Astrocyte (in vitro differentiated cells and primary cell): ENCODE data around the gene LMF1. TPM values are rescaled to one million over a fixed set of nuclear protein-coding genes. Genes with fewer than 3 reads are reported as not detected.

Experiments used
- DNase-seq: peaks from one replicate; pipeline ENCODE4 v3.0.0-alpha.2; 2010; ENCODE audit warnings: low read depth
- FAIRE-seq: peaks from 2 replicates; lab custom pipeline; 2011; peaks lifted over from hg19 to GRCh38; lab: Jason Lieb, UNC
- H2AFZ ChIP-seq: 2 replicates; pipeline ENCODE4 v1.6.0; 2012; ENCODE audit warnings: low read depth, low read length, inconsistent platforms
- H3K27ac ChIP-seq: 2 replicates; pipeline ENCODE4 v1.5.1; 2011; ENCODE audit warnings: low read depth, low read length, inconsistent platforms
- H3K27me3 ChIP-seq: 2 replicates; pipeline ENCODE4 v1.6.0; 2011; ENCODE audit warnings: low read length, inconsistent platforms; ENCODE audit not compliant: insufficient read depth
- H3K36me3 ChIP-seq: 2 replicates; pipeline ENCODE4 v1.5.1; 2011; ENCODE audit warnings: low read length, inconsistent platforms; ENCODE audit not compliant: insufficient read depth
- H3K4me1 ChIP-seq: 2 replicates; pipeline ENCODE4 v1.5.1; 2011; ENCODE audit warnings: low read length, inconsistent platforms; ENCODE audit not compliant: insufficient read depth
- H3K4me2 ChIP-seq: 2 replicates; pipeline ENCODE4 v1.6.0; 2012; ENCODE audit warnings: low read length, inconsistent platforms
- H3K4me3 ChIP-seq: 2 replicates; pipeline ENCODE4 v1.5.1; 2011; ENCODE audit warnings: low read depth, mild to moderate bottlenecking, low read length, inconsistent platforms; ENCODE audit not compliant: insufficient read depth
- H3K79me2 ChIP-seq: 2 replicates; pipeline ENCODE4 v1.6.0; 2012; ENCODE audit warnings: mild to moderate bottlenecking, low read length, inconsistent platforms; ENCODE audit not compliant: insufficient read depth
- H3K9ac ChIP-seq: 2 replicates; pipeline ENCODE4 v1.6.0; 2012; ENCODE audit warnings: mild to moderate bottlenecking, low read length, inconsistent platforms
- H3K9me3 ChIP-seq: 2 replicates; pipeline ENCODE4 v1.5.1; 2012; ENCODE audit warnings: low read depth, mild to moderate bottlenecking, low read length, inconsistent platforms; ENCODE audit not compliant: insufficient read depth
- H4K20me1 ChIP-seq: 2 replicates; pipeline ENCODE4 v1.6.0; 2012; ENCODE audit warnings: low read length, inconsistent platforms; ENCODE audit not compliant: insufficient read depth
- H3K27ac Mint-ChIP-seq: one replicate; pipeline ENCODE4 v1.8.0; 2021; ENCODE audit warnings: mild to moderate bottlenecking, mixed read lengths; ENCODE audit not compliant: unreplicated experiment
- H3K27me3 Mint-ChIP-seq: one replicate; pipeline ENCODE4 v1.8.0; 2021; ENCODE audit warnings: low read depth, mixed read lengths; ENCODE audit not compliant: unreplicated experiment
- H3K36me3 Mint-ChIP-seq: one replicate; pipeline ENCODE4 v1.8.0; 2021; ENCODE audit warnings: low read depth, mixed read lengths; ENCODE audit not compliant: unreplicated experiment
- H3K4me1 Mint-ChIP-seq: one replicate; pipeline ENCODE4 v1.8.0; 2021; ENCODE audit warnings: low read depth, mixed read lengths; ENCODE audit not compliant: unreplicated experiment
- H3K4me3 Mint-ChIP-seq: one replicate; pipeline ENCODE4 v1.8.0; 2021; ENCODE audit warnings: mild to moderate bottlenecking, moderate library complexity, mixed read lengths; ENCODE audit not compliant: unreplicated experiment
- H3K9me3 Mint-ChIP-seq: one replicate; pipeline ENCODE4 v1.8.0; 2021; ENCODE audit warnings: mild to moderate bottlenecking, mixed read lengths; ENCODE audit not compliant: unreplicated experiment
- CTCF ChIP-seq: IDR thresholded peaks from 2 replicates; pipeline ENCODE4 v1.5.1; 2011; ENCODE audit warnings: low read depth, mild to moderate bottlenecking, inconsistent platforms, low read length, moderate library complexity; ENCODE audit not compliant: insufficient read depth
- EZH2 ChIP-seq: IDR thresholded peaks from 2 replicates; pipeline ENCODE4 v1.6.1; 2012; ENCODE audit warnings: mild to moderate bottlenecking, low read length, inconsistent platforms; ENCODE audit not compliant: insufficient read depth
- total RNA-seq: library from RNA; stranded (reverse); gene quantifications from 2 replicates; pipeline ENCODE4 v1.2.1, GENCODE V29; 2021

LMF1 gene
- total RNA-seq, 1 donor from 2014 or later = 12.6 TPM

DNA sequence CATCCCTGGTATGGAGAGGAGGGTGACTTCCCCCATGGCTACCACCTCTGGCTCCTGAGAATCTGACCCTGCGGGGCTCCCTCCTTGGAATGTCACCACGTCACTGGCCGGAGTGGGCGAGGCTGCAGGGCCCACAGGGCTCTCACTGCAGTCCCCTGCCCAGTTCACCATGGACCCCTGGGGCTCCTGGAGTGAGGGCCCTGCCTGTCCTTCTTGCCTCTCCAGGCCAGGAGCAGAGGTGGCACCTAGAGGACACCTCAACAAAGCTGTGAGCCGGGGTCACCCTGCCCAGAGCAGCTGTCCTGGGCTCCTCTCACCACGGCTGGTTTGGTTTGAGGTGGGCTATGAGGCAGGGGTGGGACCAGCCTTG is 102.4 kb downstream of the LMF1 start:
- FAIRE-seq (no peak), DNase-seq (no peak)
- Mint-ChIP-seq H3K27me3 (peaks cover 17% of the 10 kb centered on the region), H3K9me3 (peaks cover 4% of the 10 kb centered on the region), H3K36me3 (peaks cover 3% of the 10 kb centered on the region), H3K4me3 (no peak overlapping the region), H3K4me1 (no peaks in the 10 kb centered on the region), H3K27ac (no peak overlapping the region)
- Histone ChIP-seq H3K9ac (no peak overlapping the region), H3K4me3 (no peak overlapping the region), H3K9me3 (no peaks in the 10 kb centered on the region), H4K20me1 (no peaks in the 10 kb centered on the region), H3K4me1 (no peaks in the 10 kb centered on the region), H3K4me2 (no peak overlapping the region), H3K27ac (no peak overlapping the region), H3K36me3 (no peaks in the 10 kb centered on the region), H2AFZ (no peak overlapping the region), H3K27me3 (no peaks in the 10 kb centered on the region), H3K79me2 (no peaks in the 10 kb centered on the region)
- no peak for TF ChIP-seq EZH2
- TF ChIP-seq CTCF = no peak

DNA sequence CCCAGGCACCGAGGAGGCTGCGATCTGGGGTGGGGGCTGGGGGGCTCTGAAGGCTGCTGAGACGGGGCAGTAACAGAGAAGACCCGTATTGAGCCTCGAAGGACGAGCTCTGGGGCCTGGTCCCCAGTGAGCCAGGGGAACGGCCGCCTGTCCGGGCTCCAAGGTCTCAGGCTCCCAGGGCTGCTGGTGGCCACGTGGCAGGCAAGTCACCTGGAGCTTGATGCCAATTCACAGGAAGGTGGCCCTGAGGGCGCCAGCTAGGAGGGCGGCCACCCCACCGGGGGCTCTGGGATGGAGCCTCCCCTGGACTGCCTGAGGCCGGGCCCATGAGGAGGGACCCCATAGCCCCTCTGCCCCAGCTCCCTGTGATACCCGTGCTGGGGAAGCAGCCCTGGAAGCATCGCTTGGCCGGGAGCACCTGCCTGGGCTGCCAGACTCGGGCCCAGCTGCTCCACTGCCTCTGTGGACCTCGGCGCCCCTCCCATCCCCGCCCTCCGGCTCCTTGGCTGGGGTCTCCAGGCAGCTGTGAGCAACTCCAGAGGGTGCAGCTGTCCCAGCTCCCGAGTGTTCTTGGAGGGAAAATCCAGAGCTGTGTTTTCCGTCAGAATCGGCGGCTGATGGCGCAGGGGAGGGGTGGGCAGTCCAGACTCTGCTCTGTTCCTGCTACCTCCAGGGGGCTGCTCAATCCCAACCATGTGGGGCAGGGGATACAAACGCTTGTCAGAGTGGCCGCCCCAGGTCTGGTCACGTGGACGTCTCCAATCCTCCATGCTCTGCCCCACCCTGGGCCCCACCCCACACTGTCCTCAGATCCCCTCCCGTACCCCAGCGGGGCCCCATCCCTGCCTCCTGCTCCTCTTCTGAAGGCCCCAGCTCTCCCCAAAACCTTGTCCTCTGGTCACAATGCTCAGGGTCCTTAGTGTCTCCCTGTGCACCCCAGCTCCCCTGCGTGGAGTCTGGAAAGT is 103.1 kb downstream of the LMF1 start:
- no peaks in the 10 kb centered on the region for H3K79me2 ChIP-seq
- peaks cover 4% of the 10 kb centered on the region for H3K9me3 Mint-ChIP-seq
- FAIRE-seq (no peak), DNase-seq (no peak)
- H3K27me3 Mint-ChIP-seq = peaks cover 19% of the 10 kb centered on the region
- no peaks in the 10 kb centered on the region for H3K36me3 ChIP-seq
- no peak overlapping the region for H3K27ac ChIP-seq
- no peak overlapping the region for H3K27ac Mint-ChIP-seq
- H3K27me3 ChIP-seq = no peaks in the 10 kb centered on the region
- no peak overlapping the region for H3K9ac ChIP-seq
- H3K4me3 Mint-ChIP-seq = no peak overlapping the region
- no peaks in the 10 kb centered on the region for H3K4me1 ChIP-seq
- H4K20me1 ChIP-seq = no peaks in the 10 kb centered on the region
- TF ChIP-seq EZH2 (no peak), CTCF (no peak)
- H3K36me3 Mint-ChIP-seq = peaks cover 3% of the 10 kb centered on the region
- no peak overlapping the region for H3K4me2 ChIP-seq
- no peak overlapping the region for H2AFZ ChIP-seq
- H3K4me3 ChIP-seq = no peak overlapping the region
- no peaks in the 10 kb centered on the region for H3K4me1 Mint-ChIP-seq
- no peaks in the 10 kb centered on the region for H3K9me3 ChIP-seq
